GM06990 (cell line): ENCODE results near the gene PUS1.
A peak's percentile ranks its signal among the peaks of the same experiment; 100 is the strongest.

Source experiments
- DNase-seq: peaks from one replicate; pipeline ENCODE4 v3.0.0-alpha.2; 2011; ENCODE audit not compliant: insufficient read length; ENCODE audit errors: extremely low read depth
- H3K27me3 ChIP-seq: replicated peaks from 2 replicates; pipeline ENCODE4 v1.6.0; 2011; ENCODE audit warnings: low read length; ENCODE audit not compliant: control insufficient read depth, insufficient read depth
- H3K36me3 ChIP-seq: 2 replicates; pipeline ENCODE4 v1.5.1; 2011; ENCODE audit warnings: low read length; ENCODE audit not compliant: control insufficient read depth, insufficient read depth
- H3K4me3 ChIP-seq: replicated peaks from 2 replicates; pipeline ENCODE4 v1.5.1; 2011; ENCODE audit warnings: low read depth, mild to moderate bottlenecking, control low read depth, low read length
- CTCF ChIP-seq: IDR thresholded peaks from 2 replicates; pipeline ENCODE4 v1.5.1; 2011; ENCODE audit warnings: low read length, control low read depth, mild to moderate bottlenecking, inconsistent platforms; ENCODE audit not compliant: insufficient read depth, poor library complexity, severe bottlenecking

The PUS1 gene

DNA sequence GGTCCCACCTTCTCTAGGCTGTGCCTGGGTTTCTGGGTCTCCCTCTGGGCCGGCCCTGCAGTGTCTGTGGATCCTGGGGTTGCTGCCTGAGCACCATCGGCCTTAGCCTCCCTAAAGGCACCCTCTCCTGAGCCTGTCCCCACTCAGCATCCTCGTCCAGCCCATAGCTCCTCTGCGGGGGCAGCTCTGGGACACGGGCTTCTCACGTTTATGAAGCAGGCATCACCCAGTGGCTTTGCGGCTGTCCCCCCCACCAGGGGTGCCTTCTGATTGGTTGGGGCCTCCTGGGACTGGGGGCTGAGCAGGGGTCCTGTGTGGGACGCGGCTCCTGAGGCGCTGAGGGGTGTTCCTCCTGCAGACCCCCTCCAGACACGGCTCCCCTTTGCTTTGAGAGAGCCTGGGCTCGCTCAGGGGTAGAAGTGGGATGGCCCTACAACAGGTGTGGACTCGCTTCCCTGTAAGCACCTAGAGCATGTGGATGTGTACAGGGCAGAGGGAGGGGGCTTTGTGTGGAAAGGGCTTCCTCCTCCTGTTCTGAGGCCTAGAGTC, 23.9 kb upstream of the PUS1 start:
- H3K36me3 ChIP-seq = no peaks in the 10 kb centered on the region; the same call in none of the 2 replicates

GRCh38 chr12:131905630-131906091, 23.4 kb upstream of the PUS1 start:
- no peak for DNase-seq
- H3K4me3 ChIP-seq = no peak overlapping the region
- no peaks in the 10 kb centered on the region for H3K27me3 ChIP-seq
- no peak for TF ChIP-seq CTCF
- H3K36me3 ChIP-seq = peaks cover 3% of the 10 kb centered on the region

More for the DNA sequence above, 23.9 kb upstream of the PUS1 start:
- H3K4me3 ChIP-seq = no peak overlapping the region
- DNase-seq = no peak
- H3K27me3 ChIP-seq = no peaks in the 10 kb centered on the region
- no peak for TF ChIP-seq CTCF

DNA sequence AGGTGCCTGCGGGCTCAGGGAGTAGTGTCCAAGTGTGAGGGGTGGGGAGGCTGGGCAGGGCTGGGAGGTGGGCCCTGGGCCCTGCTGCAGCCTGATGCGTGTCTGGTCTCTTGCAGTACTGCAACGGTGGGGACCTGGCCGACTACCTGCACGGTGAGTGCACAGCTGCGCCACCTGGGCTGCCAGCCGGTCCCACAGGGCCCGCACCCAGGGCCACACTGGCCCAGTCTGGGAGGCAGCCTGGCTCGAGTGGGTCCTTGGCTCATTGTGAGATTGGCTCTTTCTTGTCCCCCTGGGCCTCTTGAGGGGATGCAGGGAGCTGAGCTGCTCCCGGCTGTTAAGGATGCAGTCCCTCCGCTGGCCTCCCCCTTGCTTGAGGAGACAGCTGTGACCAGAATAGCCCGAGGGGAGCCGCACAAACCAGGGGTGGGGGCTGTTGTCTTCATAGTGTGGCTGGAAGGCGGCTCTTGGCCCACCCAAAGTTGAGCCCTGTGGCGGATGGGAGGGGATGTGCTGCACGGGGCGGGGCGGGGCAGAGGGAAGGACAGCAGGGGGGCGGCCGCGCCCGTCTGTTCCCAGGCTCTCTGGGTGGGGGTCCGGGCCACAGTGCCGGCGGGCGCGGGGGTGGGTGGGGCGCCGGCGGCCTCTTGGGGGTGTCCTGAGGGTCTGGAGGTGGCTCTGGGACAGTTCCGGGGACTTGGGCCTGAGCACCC, 21.5 kb upstream of the PUS1 start:
- no peak for TF ChIP-seq CTCF
- peak; percentile 8 for DNase-seq

DNA sequence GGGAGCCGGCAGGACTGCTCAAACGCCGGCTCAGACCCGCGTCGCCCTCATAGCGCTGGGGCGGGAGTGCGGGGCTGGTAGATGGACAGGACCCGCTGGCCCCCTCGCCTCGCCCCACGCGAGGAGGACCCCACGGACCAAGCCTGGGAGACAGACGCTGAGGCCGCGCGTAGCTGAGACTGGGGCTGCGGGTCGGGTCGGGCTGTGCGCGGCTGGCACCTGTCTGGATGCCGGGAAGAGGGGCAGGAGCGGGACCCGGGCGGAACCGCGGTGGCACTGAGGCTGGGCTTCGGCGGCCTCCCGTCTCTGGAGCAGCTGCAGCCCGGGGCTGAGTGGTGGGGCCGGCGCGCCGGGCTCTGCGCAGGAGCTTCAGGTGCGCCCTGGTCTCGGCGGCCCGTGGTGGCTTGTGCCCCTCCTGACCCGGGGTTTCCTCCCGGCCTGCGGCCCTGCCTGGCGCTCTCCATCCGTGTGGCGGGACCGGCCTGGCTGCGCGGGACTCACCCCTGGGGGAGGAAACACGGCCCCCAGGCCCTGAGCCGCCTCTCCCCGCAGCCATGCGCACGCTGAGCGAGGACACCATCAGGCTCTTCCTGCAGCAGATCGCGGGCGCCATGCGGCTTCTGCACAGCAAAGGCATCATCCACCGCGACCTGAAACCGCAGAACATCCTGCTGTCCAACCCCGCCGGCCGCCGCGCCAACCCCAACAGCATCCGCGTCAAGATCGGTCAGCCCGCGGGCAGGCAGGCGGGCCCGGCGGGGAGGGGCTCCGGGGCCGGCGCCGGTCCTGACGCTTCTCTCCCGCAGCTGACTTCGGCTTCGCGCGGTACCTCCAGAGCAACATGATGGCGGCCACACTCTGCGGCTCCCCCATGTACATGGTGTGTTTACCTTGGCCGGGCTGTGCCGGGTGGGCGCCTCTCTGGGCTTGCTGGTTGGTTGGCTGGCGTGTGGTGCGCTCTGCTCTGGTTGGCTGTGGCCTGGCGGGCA, 20.7 kb upstream of the PUS1 start:
- Histone ChIP-seq H3K36me3 (peaks cover 7% of the 10 kb centered on the region), H3K27me3 (no peaks in the 10 kb centered on the region), H3K4me3 (no peak overlapping the region)
- no peak for TF ChIP-seq CTCF
- DNase-seq = peak; percentile 9

More for the DNA sequence above, 21.5 kb upstream of the PUS1 start:
- Histone ChIP-seq H3K36me3 (peaks cover 7% of the 10 kb centered on the region), H3K4me3 (no peak overlapping the region), H3K27me3 (no peaks in the 10 kb centered on the region)

DNA sequence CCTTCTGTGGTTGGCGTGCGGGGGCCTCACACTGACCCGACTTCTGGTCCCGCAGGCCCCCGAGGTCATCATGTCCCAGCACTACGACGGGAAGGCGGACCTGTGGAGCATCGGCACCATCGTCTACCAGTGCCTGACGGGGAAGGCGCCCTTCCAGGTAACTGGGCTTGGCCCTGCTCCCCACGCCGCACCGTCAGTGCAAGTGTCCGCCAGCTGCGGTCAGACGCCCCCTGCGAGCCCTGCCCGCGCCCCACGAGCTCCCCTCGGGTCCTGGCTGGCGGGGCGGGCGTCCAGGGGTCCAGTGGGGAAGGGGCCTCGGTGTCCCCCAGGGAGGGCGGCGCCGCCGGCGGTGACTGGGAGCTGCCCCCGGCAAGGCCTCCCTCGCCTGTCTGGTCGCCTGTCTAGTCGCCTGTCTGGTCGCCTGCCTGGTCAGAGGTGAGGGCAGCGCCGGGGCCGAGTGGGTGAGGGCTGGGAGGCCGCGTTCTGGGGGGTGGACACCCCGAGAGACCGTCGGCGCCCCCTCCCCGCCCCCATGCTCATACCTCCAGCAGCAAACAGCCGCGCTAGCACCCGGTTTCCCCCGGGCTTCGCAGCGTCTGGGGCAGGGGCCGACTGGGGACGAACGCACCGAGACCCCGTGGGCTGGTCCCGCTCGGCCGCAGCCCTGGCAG, 19.9 kb upstream of the PUS1 start:
- H3K27me3 ChIP-seq = no peaks in the 10 kb centered on the region
- peak; percentile 10 for DNase-seq
- no peak overlapping the region for H3K4me3 ChIP-seq
- no peak for TF ChIP-seq CTCF
- peaks cover 7% of the 10 kb centered on the region for H3K36me3 ChIP-seq
